ENCODE measurements around the gene RABGGTA.

Gene RABGGTA

GRCh38 chr14:24266344-24267244 lies 4.8 kb downstream of the RABGGTA start:
- H2BK120ac ChIP-seq (ENCODE audit: low read depth, low read length) = no peak overlapping the region
- no peak overlapping the region for H3K23ac ChIP-seq (ENCODE audit: low read length)
- no peaks in the 10 kb centered on the region for H3K27me3 ChIP-seq (ENCODE audit: insufficient read depth, low read length, poor library complexity)
- H4K5ac ChIP-seq (ENCODE audit: low read length) = no peak overlapping the region
- H3K4me3 ChIP-seq (ENCODE audit: low read length) = no peak overlapping the region
- H3K27ac ChIP-seq (ENCODE audit: low read depth, low read length) = no peak overlapping the region
- no peaks in the 10 kb centered on the region for H3K4me1 ChIP-seq (ENCODE audit: control insufficient read depth, low read depth, low read length)
- H3K4ac ChIP-seq (ENCODE audit: low read depth, low read length) = no peak overlapping the region
- no peaks in the 10 kb centered on the region for H3K79me1 ChIP-seq (ENCODE audit: low read length)
- H3K79me2 ChIP-seq (ENCODE audit: control insufficient read depth, insufficient read depth, low read length) = no peaks in the 10 kb centered on the region
- no peak overlapping the region for H4K8ac ChIP-seq (ENCODE audit: low read depth, low read length)
- H3K18ac ChIP-seq (ENCODE audit: low read length) = no peak overlapping the region
- H2BK15ac ChIP-seq (replicated peaks; ENCODE audit: low read depth) = no peak overlapping the region
- no peak overlapping the region for H2BK5ac ChIP-seq (ENCODE audit: low read length)
- H2AK5ac ChIP-seq (ENCODE audit: low read length) = no peak overlapping the region
- H3K9ac ChIP-seq (ENCODE audit: low read length) = no peak overlapping the region
- H3K56ac ChIP-seq (ENCODE audit: low read length) = no peak overlapping the region
- DNase-seq = no peak
- no peaks in the 10 kb centered on the region for H3K36me3 ChIP-seq (ENCODE audit: control insufficient read depth, insufficient read depth, low read length)
- H3K4me2 ChIP-seq (ENCODE audit: low read length) = no peak overlapping the region
- WGBS (ENCODE audit: extremely low coverage, insufficient coverage, low lambda C conversion rate) = no CpG with 5 or more reads among the region's 18 CpGs

- Histone ChIP-seq H4K8ac (ENCODE audit: low read depth, low read length) (no peak overlapping the region), H3K18ac (ENCODE audit: low read length) (no peak overlapping the region), H2BK5ac (ENCODE audit: low read length) (no peak overlapping the region), H3K56ac (ENCODE audit: low read length) (no peak overlapping the region), H3K23ac (ENCODE audit: low read length) (no peak overlapping the region), H4K5ac (ENCODE audit: low read length) (no peak overlapping the region), H3K4me1 (ENCODE audit: control insufficient read depth, low read depth, low read length) (no peaks in the 10 kb centered on the region), H2AK5ac (ENCODE audit: low read length) (no peak overlapping the region), H3K79me1 (ENCODE audit: low read length) (no peaks in the 10 kb centered on the region), H3K36me3 (ENCODE audit: control insufficient read depth, insufficient read depth, low read length) (no peaks in the 10 kb centered on the region), H3K27ac (ENCODE audit: low read depth, low read length) (no peak overlapping the region), H3K4me2 (ENCODE audit: low read length) (no peak overlapping the region), H3K9ac (ENCODE audit: low read length) (no peak overlapping the region), H2BK15ac (replicated peaks; ENCODE audit: low read depth) (no peak overlapping the region), H3K4ac (ENCODE audit: low read depth, low read length) (no peak overlapping the region), H2BK120ac (ENCODE audit: low read depth, low read length) (no peak overlapping the region), H3K27me3 (ENCODE audit: insufficient read depth, low read length, poor library complexity) (no peaks in the 10 kb centered on the region), H3K79me2 (ENCODE audit: control insufficient read depth, insufficient read depth, low read length) (no peaks in the 10 kb centered on the region), H3K4me3 (ENCODE audit: low read length) (no peak overlapping the region)
- no peak for DNase-seq
- no CpG with 5 or more reads among the region's 6 CpGs for WGBS (ENCODE audit: extremely low coverage, insufficient coverage, low lambda C conversion rate)
These were observed 7.1 kb downstream of the RABGGTA start for GRCh38 chr14:24264298-24264697.

- H2BK5ac ChIP-seq (ENCODE audit: low read length) = no peak overlapping the region
- H3K23ac ChIP-seq (ENCODE audit: low read length) = no peak overlapping the region
- no peaks in the 10 kb centered on the region for H3K36me3 ChIP-seq (ENCODE audit: control insufficient read depth, insufficient read depth, low read length)
- no peaks in the 10 kb centered on the region for H3K4me1 ChIP-seq (ENCODE audit: control insufficient read depth, low read depth, low read length)
- H2BK15ac ChIP-seq (replicated peaks; ENCODE audit: low read depth) = no peak overlapping the region
- H3K79me1 ChIP-seq (ENCODE audit: low read length) = no peaks in the 10 kb centered on the region
- H4K8ac ChIP-seq (ENCODE audit: low read depth, low read length) = no peak overlapping the region
- no peak overlapping the region for H3K18ac ChIP-seq (ENCODE audit: low read length)
- H3K79me2 ChIP-seq (ENCODE audit: control insufficient read depth, insufficient read depth, low read length) = no peaks in the 10 kb centered on the region
- H2BK120ac ChIP-seq (ENCODE audit: low read depth, low read length) = no peak overlapping the region
- no peak overlapping the region for H4K5ac ChIP-seq (ENCODE audit: low read length)
- WGBS (ENCODE audit: extremely low coverage, insufficient coverage, low lambda C conversion rate) = no CpG with 5 or more reads among the region's 6 CpGs
- no peaks in the 10 kb centered on the region for H3K27me3 ChIP-seq (ENCODE audit: insufficient read depth, low read length, poor library complexity)
- H3K4me3 ChIP-seq (ENCODE audit: low read length) = no peak overlapping the region
- no peak overlapping the region for H3K4me2 ChIP-seq (ENCODE audit: low read length)
- no peak overlapping the region for H3K9ac ChIP-seq (ENCODE audit: low read length)
- no peak overlapping the region for H3K27ac ChIP-seq (ENCODE audit: low read depth, low read length)
- no peak overlapping the region for H2AK5ac ChIP-seq (ENCODE audit: low read length)
- H3K56ac ChIP-seq (ENCODE audit: low read length) = no peak overlapping the region
- DNase-seq = peak; percentile 2
- no peak overlapping the region for H3K4ac ChIP-seq (ENCODE audit: low read depth, low read length)
These were observed 7.5 kb downstream of the RABGGTA start for GRCh38 chr14:24263848-24264247.

- Histone ChIP-seq H3K18ac (ENCODE audit: low read length) (no peak within 1 kb of the TSS), H4K5ac (ENCODE audit: low read length) (no peak within 1 kb of the TSS), H3K27me3 (ENCODE audit: insufficient read depth, low read length, poor library complexity) (no peaks in the 10 kb centered on the region), H2BK5ac (ENCODE audit: low read length) (no peak within 1 kb of the TSS), H3K79me1 (ENCODE audit: low read length) (no peaks in the 10 kb centered on the region), H2AK5ac (ENCODE audit: low read length) (no peak within 1 kb of the TSS), H3K27ac (ENCODE audit: low read depth, low read length) (no peak within 1 kb of the TSS), H3K4ac (ENCODE audit: low read depth, low read length) (no peak within 1 kb of the TSS), H3K56ac (ENCODE audit: low read length) (peak within 1 kb of the TSS; percentile 10), H3K4me3 (ENCODE audit: low read length) (no peak within 1 kb of the TSS), H2BK120ac (ENCODE audit: low read depth, low read length) (no peak within 1 kb of the TSS), H3K36me3 (ENCODE audit: control insufficient read depth, insufficient read depth, low read length) (no peaks in the 10 kb centered on the region), H2BK15ac (replicated peaks; ENCODE audit: low read depth) (no peak within 1 kb of the TSS), H4K8ac (ENCODE audit: low read depth, low read length) (no peak within 1 kb of the TSS), H3K23ac (ENCODE audit: low read length) (no peak within 1 kb of the TSS), H3K79me2 (ENCODE audit: control insufficient read depth, insufficient read depth, low read length) (no peaks in the 10 kb centered on the region), H3K4me2 (ENCODE audit: low read length) (no peak within 1 kb of the TSS), H3K4me1 (ENCODE audit: control insufficient read depth, low read depth, low read length) (no peaks in the 10 kb centered on the region), H3K9ac (ENCODE audit: low read length) (no peak within 1 kb of the TSS)
- DNase-seq = peak; percentile 67
- no CpG with 5 or more reads among the region's 14 CpGs for WGBS (ENCODE audit: extremely low coverage, insufficient coverage, low lambda C conversion rate)
These were observed 8.3 kb downstream of the RABGGTA start, which contains the start of gene TGM1 for GRCh38 chr14:24262821-24263733. TGM1 (minus strand) TSS chr14:24263177; CDS start chr14:24262352, 825 bp downstream.

GRCh38 chr14:24261969-24262327 lies 9.4 kb downstream of the RABGGTA start:
- Histone ChIP-seq H3K27me3 (ENCODE audit: insufficient read depth, low read length, poor library complexity) (no peaks in the 10 kb centered on the region), H3K18ac (ENCODE audit: low read length) (no peak overlapping the region), H3K4me1 (ENCODE audit: control insufficient read depth, low read depth, low read length) (no peaks in the 10 kb centered on the region), H3K4ac (ENCODE audit: low read depth, low read length) (no peak overlapping the region), H2BK120ac (ENCODE audit: low read depth, low read length) (no peak overlapping the region), H3K23ac (ENCODE audit: low read length) (no peak overlapping the region), H2BK15ac (replicated peaks; ENCODE audit: low read depth) (no peak overlapping the region), H2BK5ac (ENCODE audit: low read length) (no peak overlapping the region), H3K4me2 (ENCODE audit: low read length) (no peak overlapping the region), H3K9ac (ENCODE audit: low read length) (no peak overlapping the region), H3K79me2 (ENCODE audit: control insufficient read depth, insufficient read depth, low read length) (no peaks in the 10 kb centered on the region), H3K4me3 (ENCODE audit: low read length) (no peak overlapping the region), H2AK5ac (ENCODE audit: low read length) (no peak overlapping the region), H3K27ac (ENCODE audit: low read depth, low read length) (no peak overlapping the region), H3K56ac (ENCODE audit: low read length) (no peak overlapping the region), H4K8ac (ENCODE audit: low read depth, low read length) (no peak overlapping the region), H4K5ac (ENCODE audit: low read length) (no peak overlapping the region), H3K36me3 (ENCODE audit: control insufficient read depth, insufficient read depth, low read length) (no peaks in the 10 kb centered on the region), H3K79me1 (ENCODE audit: low read length) (no peaks in the 10 kb centered on the region)
- WGBS (ENCODE audit: extremely low coverage, insufficient coverage, low lambda C conversion rate) = no CpG with 5 or more reads among the region's 19 CpGs
- no peak for DNase-seq
